ENCODE measurements around the gene DLGAP1. TPM values are rescaled to one million over a fixed set of nuclear protein-coding genes. Genes with fewer than 3 reads are reported as not detected.

DLGAP1 gene
- total RNA-seq, 1 experiment from 2014 or later, result 23.2 TPM

DNA sequence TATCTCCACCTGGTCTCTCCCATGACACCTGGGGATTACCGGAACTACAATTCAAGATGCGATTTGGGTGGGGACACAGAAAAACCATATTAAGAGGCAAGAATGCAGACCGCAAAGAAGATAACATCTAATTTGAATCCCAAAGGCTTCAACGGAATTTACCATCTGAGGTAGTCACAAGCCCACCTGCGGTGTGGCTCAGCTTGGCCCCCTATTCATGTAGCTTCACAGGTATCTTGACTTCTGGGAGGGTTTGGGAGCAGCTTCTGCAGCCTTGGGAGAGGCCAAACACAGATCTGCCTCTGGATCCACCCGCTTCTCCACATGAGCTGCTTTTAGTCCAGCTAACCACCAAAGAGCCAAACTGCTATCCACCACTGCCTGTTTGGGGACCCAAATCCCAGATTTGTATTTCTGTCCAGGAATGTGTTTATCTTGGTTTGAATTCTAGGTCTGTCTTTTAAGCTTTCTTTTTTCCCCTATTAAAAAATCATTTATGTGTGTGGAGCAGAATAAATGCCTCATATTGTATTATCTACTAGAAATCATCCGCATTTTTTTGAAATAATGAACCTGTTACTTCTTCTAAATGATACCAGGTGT lies 247.6 kb downstream of the DLGAP1 start:
- Histone ChIP-seq H4K20me1 (ENCODE audit: control insufficient read depth, insufficient read depth, insufficient read length) (no peaks in the 10 kb centered on the region), H4K91ac (ENCODE audit: insufficient read length, low read depth, low read length) (no peak overlapping the region), H3K56ac (ENCODE audit: insufficient read length, low read depth, low read length) (no peak overlapping the region), H3K4me1 (ENCODE audit: insufficient read depth, low read length) (peaks cover 4% of the 10 kb centered on the region), H3K23me2 (ENCODE audit: insufficient read length, low read depth, low read length, poor library complexity, severe bottlenecking) (no peaks in the 10 kb centered on the region), H2BK12ac (ENCODE audit: insufficient read length, low read depth, low read length) (no peak overlapping the region), H2BK20ac (ENCODE audit: low read depth, low read length, poor library complexity, severe bottlenecking) (no peak overlapping the region), H3K18ac (ENCODE audit: insufficient read length, low read depth, low read length) (no peak overlapping the region), H3K4me2 (ENCODE audit: insufficient read depth, insufficient read length, low read length) (no peak overlapping the region), H2BK15ac (ENCODE audit: low read depth, low read length) (no peak overlapping the region), H3K79me2 (ENCODE audit: insufficient read depth, low read length) (no peaks in the 10 kb centered on the region), H3K79me1 (ENCODE audit: insufficient read depth, low read depth, low read length, poor library complexity, severe bottlenecking) (no peaks in the 10 kb centered on the region), H4K5ac (ENCODE audit: insufficient read length, low read depth, low read length) (no peak overlapping the region), H3K4ac (ENCODE audit: low read depth, low read length) (no peak overlapping the region), H2BK5ac (ENCODE audit: insufficient read length, low read length) (no peak overlapping the region), H3K23ac (ENCODE audit: insufficient read length, low read depth, low read length) (no peak overlapping the region), H2BK120ac (ENCODE audit: low read depth, low read length, poor library complexity, severe bottlenecking) (no peak overlapping the region), H3T11ph (ENCODE audit: low read length) (no peak overlapping the region), H3K9me3 (ENCODE audit: control insufficient read depth, low read depth, low read length) (no peaks in the 10 kb centered on the region), H3K9ac (ENCODE audit: extremely low read depth, insufficient read length, low read length) (no peak overlapping the region), H3K27me3 (ENCODE audit: insufficient read depth, low read length) (no peaks in the 10 kb centered on the region), H3K14ac (ENCODE audit: insufficient read depth, low read length) (no peak overlapping the region), H2AFZ (ENCODE audit: low read length) (no peak overlapping the region), H2AK5ac (ENCODE audit: insufficient read length, low read length) (no peak overlapping the region), H3K27ac (ENCODE audit: insufficient read length, low read depth, low read length) (no peak overlapping the region), H4K8ac (replicated peaks; ENCODE audit: insufficient read length, low read depth, low read length) (no peak overlapping the region)
- Mint-ChIP-seq H3K27me3 (ENCODE audit: low read depth) (no peaks in the 10 kb centered on the region), H3K9me3 (no peaks in the 10 kb centered on the region), H3K36me3 (ENCODE audit: insufficient read depth in 1 of 3, low read depth in 3 of 3) (peaks cover 0 to 7% (median 2%) of the 10 kb centered on the region in 3 experiments; a peak in 5 of 7 replicates), H3K4me3 (no peak overlapping the region; a peak in 1 of 5 replicates), H3K4me1 (peaks cover 33 to 52% of the 10 kb centered on the region in 2 experiments), H3K27ac (peak overlapping the region in 1 of 3 experiments; percentile 50; a peak in 2 of 7 replicates)
- DNase-seq, result peak; percentile 37
- TF ChIP-seq, protein P1, sequence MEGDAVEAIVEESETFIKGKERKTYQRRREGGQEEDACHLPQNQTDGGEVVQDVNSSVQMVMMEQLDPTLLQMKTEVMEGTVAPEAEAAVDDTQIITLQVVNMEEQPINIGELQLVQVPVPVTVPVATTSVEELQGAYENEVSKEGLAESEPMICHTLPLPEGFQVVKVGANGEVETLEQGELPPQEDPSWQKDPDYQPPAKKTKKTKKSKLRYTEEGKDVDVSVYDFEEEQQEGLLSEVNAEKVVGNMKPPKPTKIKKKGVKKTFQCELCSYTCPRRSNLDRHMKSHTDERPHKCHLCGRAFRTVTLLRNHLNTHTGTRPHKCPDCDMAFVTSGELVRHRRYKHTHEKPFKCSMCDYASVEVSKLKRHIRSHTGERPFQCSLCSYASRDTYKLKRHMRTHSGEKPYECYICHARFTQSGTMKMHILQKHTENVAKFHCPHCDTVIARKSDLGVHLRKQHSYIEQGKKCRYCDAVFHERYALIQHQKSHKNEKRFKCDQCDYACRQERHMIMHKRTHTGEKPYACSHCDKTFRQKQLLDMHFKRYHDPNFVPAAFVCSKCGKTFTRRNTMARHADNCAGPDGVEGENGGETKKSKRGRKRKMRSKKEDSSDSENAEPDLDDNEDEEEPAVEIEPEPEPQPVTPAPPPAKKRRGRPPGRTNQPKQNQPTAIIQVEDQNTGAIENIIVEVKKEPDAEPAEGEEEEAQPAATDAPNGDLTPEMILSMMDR (conservative IDR thresholded peaks at IDR 0.05), result no peak
- WGBS (ENCODE audit: extremely low coverage, insufficient read length, low lambda C conversion rate), result no CpG with 5 or more reads among the region's 7 CpGs
